ENCODE measurements around the gene TTLL7.

TTLL7 gene

GRCh38 chr1:83819436-83819835 is 179.5 kb downstream of the TTLL7 start:
- no peak for DNase-seq (ENCODE audit: low read depth)
- no peak for TF ChIP-seq CTCF (conservative IDR thresholded peaks at IDR 0.05; ENCODE audit: low read depth, low read length)
- H3K4me3 ChIP-seq (ENCODE audit: low read depth, low read length) = no peak overlapping the region

- H3K4me3 ChIP-seq (ENCODE audit: low read depth, low read length) = no peak overlapping the region
- DNase-seq (ENCODE audit: low read depth) = peak; percentile 13
- TF ChIP-seq CTCF (conservative IDR thresholded peaks at IDR 0.05; ENCODE audit: low read depth, low read length) = no peak
Observed at GRCh38 chr1:83818916-83819315, 180.0 kb downstream of the TTLL7 start.

- TF ChIP-seq CTCF (conservative IDR thresholded peaks at IDR 0.05; ENCODE audit: low read depth, low read length) = no peak
- H3K4me3 ChIP-seq (ENCODE audit: low read depth, low read length) = no peak overlapping the region
- DNase-seq (ENCODE audit: low read depth) = no peak
Observed at GRCh38 chr1:83816836-83817235, 182.1 kb downstream of the TTLL7 start.

- no peak for TF ChIP-seq CTCF (conservative IDR thresholded peaks at IDR 0.05; ENCODE audit: low read depth, low read length)
- DNase-seq (ENCODE audit: low read depth) = peak; percentile 49
- H3K4me3 ChIP-seq (ENCODE audit: low read depth, low read length) = no peak overlapping the region
Observed at GRCh38 chr1:83815330-83815729, 183.6 kb downstream of the TTLL7 start.
